Islet of Langerhans (tissue), 1 donor: ENCODE data around the gene RRAD.

ENCODE experiments used
- FAIRE-seq: peaks from one replicate; lab custom pipeline; 2011; peaks lifted over from hg19 to GRCh38; lab: Jason Lieb, UNC

RRAD gene

DNA sequence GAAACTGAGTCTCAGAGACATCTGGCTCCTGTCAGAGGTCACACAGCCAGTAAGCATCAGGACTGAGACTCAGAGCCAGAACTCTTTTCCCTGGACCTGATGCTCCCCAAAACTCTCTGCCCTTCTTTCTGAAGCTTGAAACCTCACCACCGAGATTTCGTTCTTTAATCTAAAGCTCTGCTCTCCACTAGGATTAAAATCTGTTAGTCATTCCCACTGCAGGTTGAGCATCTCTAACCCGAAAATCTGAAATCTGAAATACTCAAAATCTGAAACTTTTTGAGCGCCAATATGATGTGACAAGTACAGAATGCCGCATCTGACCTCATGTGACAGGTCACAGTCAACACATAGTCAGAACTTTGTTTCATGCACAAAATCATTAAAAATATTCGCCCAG, 8.8 kb downstream of the RRAD start:
- FAIRE-seq, result no peak

DNA sequence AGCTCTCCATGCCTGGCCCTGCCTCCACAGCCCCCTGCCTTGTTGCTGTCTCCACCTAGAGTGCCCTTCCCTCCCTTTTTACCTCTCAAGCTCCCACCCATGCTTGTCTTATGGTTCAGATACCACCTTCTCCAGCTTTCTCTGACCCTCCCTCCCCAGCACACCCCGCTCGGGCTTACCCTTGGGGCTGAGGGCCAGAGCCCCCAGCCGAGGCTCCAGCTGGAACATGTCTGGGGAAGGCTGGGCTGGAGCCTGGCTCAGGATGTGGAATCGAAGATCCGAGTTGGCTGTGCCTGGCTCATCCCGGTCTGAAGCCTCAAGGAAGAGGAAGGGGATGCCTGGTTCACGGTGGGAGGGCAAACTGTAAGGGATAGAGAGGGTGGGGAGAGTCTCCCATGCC, 10.3 kb downstream of the RRAD start:
- no peak for FAIRE-seq

DNA sequence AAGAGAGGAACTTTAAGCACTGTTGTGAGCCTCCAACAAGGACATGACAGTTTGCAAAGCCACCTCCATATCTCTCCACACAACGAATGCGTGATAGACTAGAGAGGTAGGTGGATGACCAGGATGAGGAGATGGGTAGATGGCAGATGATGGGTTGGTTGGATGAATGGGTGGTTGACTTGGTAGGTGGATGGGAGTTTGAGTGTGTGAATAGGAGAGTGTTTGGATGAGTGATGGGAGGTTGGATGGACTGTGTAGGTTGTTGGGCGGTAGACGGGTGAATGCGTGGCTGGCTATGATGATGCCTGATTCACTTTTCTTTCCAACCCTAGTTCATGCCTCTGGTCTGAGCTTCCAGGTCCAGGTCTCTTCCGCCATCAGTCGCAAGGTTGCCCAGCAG, 10.8 kb downstream of the RRAD start:
- no peak for FAIRE-seq

DNA sequence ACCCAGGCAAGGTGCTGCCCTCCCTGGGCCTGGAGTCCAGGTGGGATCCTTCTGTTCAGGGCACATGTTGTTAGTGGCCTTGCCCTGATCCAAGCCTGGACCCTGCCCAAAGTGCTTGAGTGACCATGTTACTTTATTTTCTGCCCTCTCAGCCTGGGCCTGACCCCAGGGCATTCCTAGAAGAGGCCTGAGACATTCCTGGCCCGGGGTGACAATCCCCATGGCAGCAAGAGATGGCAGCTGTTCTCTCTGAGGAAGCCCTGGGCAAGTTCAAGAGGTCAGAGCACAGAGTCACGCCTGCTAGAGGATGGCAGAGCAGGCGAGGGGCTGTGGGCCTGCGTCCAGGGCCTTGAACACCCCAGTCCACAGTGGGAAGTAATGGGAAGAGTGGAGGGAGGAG, 11.6 kb downstream of the RRAD start:
- no peak for FAIRE-seq

DNA sequence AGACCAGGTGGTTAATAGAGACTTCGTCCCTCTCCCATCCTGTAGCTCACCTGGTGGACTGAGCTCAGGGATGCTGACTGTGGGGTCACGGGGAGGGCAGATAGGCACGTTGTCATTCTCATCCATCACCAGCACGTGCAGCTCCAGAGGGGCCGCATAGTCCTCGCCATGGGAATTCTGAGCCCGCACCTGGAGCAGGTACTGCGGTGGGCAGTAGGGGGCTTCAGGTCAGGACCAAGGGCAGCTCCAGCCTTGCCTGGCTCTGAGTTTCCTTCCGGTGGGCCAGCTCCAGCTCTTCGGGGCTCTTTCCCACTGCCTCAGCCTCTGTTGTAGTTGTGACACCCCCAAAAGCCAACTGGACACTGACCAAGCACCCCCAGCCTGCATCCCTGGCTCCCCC, 12.3 kb downstream of the RRAD start:
- no peak for FAIRE-seq

DNA sequence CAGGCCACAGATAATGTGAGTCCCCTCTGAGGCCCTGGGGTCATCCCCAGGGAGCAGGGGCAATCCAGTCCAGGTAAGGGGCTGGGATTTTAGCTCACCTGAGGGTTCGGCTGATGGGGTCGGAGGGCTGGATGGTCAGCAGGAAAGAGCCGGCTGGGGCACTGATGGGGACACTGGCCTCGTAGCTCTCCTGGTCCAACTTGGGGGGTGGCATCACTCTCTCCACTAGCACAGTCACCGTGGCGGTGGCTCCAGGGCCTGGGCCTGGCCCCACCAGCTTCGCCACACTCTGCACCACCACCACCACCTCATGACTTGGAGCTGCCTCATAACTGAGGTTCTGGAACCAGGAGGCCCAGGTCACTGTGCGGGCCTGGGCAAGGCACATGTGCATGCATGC, 13.5 kb downstream of the RRAD start:
- FAIRE-seq, result no peak

DNA sequence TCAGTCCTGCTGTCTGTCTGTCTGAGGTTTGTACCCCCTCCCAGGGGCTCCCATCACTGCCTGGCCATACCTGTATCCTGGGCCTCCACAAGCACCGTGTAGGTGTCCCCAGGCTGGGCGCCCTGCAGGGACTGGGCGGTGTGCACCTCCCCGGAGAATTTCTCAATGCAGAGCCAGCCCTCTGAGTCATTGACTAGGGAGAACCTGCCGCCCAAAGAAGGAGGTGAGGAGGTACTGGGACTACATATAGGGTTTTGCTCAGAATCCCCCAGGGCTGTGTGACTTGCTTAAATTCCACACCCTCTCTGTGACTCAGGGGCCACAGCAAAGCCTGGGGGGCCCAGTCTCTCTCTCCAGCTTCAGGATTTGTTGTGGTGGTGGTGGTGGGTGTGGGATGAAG, 14.2 kb downstream of the RRAD start:
- no peak for FAIRE-seq

DNA sequence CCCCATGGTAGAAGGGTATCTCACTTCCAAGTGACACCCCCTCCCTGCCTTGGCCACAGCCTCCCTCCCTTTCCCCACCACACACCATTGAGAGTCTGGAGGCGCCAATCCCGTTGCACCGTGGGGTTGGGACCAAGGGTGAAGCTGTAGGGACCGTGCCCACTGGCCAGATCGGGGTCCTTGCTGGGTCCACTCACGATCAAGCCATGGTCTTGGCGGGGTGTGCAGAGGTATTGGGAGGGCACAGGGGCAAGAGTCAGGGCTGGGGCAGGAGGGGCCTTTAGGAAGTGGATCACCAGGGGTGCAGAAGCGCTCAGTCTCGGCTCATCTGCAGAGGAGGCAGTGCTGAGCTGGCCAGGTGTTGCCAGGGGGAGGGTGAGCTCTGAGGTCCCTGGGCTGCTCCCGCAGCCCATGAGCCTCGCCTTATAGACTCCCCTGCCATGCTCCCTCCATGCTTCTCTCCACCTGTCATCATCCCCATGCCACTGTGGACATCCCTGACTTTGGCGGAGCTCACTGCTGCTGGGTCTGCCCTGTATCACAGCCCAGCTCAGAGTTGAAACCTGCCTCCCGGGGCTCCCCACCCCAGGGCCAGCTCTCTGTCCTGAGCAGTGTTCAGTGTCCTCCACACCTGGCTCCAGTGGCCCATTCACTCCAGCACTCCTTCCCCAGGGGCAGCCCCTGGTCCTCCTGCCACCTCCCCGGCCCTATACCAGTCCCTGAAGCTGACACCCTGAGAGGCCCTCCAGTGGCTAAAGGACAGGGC, 15.0 kb downstream of the RRAD start:
- FAIRE-seq, result no peak

DNA sequence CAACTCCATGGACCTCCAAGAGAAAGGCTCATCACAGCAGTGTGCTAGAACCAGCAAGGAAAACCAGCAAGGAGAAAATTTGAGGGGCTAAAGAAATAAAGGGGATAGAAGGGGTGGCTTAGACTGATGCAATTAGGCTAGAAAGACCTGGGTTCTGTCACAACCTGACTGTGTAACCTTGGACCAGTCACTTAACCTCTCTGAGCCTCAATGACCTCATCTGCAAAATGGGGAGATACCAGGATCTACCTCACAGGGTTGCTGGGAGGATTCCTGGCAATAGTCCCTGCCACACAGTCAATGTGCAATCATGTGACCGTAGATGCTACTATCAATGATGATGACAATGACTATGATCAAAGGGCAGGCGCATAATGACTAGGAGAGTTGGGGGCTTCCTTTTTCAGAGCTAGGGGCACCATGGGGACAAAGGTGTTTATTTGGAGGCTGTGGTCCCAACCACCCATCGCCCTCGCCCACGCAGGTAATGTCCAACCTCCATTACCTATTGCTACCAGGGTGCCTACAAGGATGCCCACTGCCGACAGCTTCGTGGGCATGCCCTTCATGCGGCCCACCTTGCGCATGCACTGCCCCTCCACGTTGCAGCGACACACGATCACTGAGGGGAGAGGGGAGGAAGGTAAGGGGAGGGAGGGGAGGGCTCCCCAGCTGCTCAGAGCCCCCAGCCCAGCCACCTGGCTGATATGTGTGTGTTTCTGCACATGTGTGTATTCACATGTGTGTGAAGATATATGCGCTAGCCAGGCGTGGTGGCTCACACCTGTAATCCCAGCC, 16.4 kb downstream of the RRAD start:
- no peak for FAIRE-seq

DNA sequence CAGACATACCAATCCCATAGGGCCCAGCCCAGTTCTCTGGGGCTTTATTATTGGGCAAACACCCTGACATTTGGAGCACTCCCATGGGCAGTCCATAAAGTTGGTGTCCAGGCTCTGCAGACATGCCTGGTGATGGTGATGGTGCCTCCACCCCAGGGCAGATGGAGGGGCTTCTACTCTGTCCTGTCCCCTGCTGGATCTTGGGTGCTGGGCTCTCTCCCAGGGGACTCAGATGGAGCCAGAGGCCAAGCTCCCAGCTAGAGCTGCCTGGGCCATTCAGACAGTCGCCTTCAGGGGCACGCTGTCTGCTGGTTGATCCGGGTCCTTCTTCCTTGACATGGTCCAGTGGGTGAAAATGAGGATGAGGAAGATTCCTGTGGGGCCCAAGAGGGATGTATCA, 17.2 kb downstream of the RRAD start:
- no peak for FAIRE-seq

DNA sequence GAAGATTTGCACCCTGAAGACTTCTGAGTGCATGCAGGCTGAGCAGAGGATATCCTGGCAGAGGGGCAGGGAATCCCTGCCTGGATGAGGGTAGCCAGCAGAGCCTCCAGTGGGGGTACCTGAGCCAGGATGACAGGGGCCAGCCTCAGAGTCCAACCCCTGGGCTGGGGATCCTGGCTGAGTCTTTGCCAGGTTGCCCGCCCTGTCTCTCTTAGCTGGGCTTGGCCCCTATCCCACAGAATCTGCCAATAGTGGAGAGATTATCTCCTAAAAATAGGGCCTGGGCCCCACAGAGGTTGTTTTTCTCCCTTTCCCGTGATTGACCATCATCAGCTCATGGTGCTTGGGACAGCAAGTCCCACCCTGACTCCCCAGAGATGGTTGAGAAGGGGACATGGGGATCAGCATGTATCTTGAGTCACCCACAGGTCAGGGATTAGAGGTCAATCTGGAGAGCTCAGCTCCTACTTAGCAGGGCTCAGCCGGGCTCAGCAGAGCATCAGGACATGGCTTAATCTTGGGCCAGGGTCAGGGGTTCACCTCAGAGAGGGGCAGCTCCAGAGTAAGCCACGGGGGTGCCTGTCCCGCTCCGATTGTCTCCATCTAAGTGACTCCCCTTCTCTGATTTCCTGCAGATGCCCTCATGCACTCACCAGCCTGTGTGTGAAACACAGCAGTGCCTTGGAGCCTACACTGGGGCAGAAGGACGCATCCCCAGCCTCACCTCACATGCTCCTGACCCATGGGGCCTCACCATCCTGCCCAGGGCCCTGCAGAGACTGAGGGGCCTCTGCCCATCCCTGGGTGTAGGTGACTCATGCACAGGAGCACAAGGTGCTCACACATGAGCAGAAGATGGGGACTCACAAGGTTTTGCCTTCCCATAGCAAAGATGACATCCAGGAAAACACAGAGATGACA, 18.2 kb downstream of the RRAD start:
- no peak for FAIRE-seq

DNA sequence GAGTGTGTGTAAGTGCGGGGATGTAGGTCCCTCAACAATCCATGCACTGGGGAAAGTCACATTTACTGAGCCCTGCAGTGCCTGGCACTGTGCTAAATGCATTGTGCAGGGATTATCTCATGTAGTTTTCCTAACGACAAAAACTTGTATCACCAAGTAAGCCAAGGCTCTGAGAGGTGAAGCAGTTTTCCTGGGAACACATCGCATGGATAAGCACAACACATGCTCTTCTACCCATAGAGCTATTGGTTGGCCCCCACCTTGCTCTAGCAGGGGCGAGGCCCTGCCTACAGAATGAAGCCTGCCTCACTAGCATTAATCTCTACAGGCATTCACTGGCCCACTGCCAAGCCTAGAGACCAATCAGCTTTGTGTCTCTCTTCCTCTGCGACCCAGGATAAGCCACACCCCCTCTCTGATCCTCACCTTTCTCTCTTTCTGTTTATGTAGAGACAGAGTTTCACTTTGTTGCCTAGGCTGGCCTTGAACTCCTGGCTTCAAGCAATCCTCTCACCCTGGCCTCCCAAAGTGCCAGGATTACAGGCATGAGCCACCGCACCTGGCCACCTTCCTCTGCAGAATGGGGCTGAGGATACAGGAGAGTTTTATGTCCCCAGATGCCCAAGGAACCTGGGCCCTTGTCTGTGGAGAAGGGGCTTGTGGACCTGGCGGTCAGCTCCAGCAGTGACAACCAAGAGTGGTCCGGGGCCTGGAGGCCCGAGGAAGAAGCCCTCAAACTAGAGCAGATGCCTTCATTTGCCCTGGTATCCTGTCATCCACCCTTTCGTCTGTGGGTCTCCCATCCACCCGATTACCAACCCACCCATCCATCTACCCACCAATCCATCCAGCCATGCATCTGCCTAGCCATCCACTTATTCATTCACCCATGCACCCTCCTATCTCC, 19.4 kb downstream of the RRAD start:
- no peak for FAIRE-seq

DNA sequence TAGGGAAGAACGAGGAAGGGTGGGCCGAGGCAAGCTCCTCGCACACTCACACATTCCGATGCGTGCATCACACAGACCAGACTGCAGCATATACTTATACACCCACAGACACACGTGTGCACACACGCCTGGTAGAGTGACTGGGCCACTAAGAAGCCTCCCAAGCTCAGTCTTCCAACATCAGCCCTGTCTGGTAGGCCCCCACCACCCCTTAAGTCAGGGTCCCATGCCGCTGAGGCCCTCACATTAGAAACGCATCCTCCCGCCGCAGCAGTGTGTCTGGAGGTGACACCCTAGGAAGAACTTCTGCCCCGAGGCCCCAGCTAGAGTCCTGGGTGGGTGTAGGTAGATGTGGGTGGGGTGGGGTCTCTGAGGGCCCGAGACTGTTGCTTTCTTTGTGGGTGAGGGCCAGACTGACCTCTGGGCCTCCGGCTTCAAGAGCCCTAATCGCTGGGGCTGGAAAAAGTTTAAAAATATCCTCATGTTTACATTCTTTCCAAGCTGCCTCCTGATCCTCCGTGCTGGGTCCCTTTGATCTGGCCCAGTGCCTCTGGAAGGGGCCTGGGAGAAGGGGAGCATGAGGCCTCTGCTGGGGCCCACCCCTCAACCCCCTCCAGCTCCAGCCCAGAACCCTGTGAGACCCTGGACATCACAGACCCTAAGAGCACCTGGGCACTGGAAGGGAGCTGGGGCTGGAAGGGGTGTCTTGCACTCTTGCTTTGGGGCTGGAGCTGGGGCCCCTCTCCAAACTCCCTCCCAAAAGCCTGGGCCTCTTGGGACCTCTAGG, 20.3 kb downstream of the RRAD start:
- FAIRE-seq, result no peak

DNA sequence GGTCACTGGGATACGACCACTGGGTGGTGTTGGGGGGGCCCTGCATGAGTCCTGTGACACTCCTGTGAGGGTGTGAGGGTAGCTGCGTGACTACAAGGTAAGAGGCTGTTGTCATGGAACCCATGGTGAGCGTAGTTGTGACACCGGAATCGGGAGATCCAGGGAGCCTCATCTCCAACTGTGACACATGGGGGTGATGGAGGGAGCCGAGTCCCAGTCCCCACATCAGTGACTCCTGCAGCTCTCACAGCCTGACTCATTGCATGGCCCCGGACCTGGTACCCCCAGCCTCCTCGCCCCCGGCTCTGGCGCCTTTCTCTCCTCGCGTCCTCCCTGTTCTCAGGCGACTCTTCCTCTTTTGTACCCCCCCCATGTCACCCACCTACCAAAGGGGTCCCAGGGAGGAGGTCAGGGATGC, 20.9 kb downstream of the RRAD start:
- FAIRE-seq, result no peak

DNA sequence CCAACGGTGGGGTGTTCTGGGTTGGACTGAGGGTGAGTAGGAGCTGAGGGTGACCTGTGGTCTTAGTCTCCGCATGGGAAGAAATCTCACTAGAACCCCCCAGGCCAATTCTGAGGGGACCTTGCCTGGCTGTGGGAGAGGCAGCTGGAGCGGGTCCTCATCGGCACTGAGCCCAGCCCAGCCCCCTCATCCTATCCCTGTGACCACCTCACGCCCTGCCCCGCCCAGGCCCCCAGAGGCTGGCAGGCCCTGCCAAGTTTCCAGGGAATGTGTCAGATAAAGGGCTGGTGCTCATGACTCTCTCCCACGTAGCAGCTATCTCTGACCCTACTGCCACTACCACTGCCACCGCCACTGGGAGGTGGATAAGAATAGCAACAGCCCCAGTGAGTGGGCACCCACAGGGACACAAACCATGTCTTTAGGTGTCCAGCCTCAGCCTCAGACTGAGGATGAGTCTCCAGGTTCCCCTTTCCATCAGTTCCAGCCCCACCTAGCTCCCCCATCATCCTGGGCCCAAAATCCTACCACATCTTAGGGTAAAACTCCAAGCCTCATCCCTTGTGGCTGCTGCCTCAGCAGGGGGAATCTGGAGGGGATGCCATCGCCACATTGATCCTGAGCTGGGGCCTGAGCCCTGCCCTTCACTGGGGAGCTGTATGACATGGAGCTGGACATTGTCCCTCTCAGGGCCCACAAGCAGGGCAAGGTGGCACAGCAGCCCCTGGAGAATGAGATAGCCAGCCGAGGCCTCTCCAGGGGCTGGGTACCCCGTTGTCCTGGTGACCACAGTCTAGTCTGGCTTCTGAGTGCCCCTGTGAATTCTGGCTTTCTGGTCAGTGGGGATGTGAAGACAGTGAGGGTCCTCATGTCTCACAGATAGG, 21.5 kb downstream of the RRAD start:
- no peak for FAIRE-seq

DNA sequence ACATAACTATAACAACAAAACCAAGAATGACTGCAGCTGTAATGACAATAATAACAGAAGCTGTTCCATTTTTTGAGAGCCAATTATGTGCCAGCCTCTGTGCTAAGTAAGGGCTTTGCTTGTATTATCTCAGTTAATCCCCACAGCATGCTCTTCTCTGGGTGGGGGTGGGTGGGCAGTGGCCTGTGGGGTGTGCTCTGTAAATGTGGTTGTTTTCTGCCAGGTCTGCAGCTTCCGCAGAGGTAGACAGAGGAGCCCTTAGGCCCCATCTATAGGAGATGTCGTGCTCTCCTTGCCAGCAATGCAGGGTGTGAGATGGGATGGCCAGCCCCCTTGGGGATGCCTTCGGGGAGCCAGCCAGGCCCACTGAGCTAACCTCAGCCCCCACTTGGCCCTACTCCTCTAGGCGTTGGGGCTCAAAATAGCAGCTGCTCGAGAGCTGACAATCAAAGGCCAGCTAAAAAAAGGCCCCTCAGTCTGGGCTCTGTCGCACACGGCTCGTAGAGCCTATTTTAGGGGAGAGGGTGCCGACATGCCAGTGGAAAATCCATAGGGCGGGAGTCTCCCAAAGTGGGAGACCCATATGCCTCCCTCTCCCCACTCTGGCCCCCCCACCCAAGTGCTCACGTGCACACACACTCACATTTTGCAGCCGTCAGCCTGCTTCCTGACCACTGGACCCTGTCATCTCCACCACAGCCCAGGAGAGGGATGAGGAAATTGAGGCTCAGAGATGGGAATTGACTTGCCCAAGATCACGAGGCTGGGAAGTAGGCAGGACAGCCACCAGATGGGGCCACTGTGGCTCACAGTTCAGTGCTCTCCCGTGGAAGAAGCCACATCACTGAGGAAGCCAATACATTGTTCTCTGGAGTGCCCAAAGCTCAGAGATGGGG, 22.4 kb downstream of the RRAD start:
- FAIRE-seq, result no peak

DNA sequence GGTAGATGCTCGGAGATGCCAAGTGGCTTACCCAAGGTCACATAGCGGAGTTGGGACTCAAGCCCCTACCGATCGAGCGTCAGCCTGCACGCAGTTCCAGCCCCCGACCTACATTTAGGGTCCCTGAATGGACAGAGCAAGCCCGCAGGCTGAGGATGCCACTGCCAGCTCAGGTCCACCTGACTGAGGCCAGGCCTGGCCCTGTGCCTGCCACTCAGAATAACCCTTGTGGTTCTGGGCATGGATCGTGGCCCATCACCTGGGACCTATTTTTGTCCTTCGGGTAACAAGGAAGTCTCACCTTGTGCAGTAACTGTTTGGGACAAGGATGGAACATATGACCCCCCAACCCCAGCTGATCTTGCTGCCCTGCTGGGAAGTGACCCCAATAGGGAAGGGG, 23.7 kb downstream of the RRAD start:
- no peak for FAIRE-seq

DNA sequence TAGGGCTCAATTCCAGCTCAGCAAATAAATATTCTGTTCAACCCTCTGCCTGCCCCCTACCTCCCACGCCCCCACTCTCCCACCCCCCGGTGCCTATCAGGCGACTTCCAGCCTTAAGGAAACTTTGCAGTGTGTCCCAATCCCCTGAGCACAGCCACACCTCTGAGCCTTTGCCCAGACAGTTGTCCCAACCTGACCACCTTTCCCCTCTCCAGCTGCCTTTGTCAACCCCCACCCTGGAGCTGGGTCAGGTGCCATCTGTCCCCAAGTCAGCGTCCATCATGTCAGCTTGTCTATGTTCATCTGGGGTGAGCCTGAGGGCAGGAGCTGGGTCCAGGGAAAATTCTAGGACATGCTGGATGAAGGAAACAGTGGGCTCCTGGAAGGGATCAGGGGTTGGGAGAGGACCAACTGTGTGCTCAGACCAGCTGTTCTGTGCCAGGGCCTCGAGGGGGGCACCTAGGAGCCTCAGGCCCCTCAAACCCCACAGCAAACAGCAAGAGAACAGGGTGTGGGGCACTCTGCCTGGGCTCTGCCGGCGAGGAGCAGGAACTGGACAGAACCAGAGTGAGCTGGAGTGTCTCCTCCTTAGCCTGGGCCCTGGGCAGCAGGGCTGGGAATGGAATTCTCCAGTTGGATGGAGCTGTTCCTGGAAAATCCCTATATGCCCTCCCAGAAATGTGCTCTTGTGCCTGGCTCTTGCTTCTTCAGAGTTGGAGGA, 24.5 kb downstream of the RRAD start:
- no peak for FAIRE-seq
